ENCODE measurements around the gene EFCAB11.

DNA sequence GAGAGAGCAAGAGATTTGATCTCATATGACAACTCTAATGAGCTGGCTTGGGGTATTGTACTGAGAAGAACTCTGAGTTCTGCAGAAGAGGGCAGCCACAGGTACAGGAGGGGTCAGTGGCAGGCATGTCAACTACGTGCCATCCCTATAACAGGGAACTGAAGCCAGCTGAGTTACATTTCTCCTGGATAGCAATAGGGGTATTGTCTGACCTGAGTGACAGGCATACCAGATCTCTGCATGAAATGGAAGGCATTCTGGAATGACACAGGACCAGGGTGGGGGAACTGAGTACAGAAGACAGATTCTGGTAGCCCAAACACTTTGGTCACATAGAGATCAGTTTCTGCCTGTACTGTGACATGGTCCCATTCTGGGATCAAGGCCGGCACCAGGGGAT is 35.8 kb downstream of the EFCAB11 start:
- TF ChIP-seq ARNTL (CRISPR knock-in tag; IDR thresholded peaks at IDR 0.05; ENCODE audit: borderline replicate concordance, low read depth) = no peak
- TF ChIP-seq CSDC2 (CRISPR knock-in tag; IDR thresholded peaks at IDR 0.05) = no peak
- TF ChIP-seq, protein P1, sequence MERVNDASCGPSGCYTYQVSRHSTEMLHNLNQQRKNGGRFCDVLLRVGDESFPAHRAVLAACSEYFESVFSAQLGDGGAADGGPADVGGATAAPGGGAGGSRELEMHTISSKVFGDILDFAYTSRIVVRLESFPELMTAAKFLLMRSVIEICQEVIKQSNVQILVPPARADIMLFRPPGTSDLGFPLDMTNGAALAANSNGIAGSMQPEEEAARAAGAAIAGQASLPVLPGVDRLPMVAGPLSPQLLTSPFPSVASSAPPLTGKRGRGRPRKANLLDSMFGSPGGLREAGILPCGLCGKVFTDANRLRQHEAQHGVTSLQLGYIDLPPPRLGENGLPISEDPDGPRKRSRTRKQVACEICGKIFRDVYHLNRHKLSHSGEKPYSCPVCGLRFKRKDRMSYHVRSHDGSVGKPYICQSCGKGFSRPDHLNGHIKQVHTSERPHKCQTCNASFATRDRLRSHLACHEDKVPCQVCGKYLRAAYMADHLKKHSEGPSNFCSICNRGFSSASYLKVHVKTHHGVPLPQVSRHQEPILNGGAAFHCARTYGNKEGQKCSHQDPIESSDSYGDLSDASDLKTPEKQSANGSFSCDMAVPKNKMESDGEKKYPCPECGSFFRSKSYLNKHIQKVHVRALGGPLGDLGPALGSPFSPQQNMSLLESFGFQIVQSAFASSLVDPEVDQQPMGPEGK (CRISPR knock-in tag; IDR thresholded peaks at IDR 0.05; ENCODE audit: borderline replicate concordance) = no peak
- no peak for TF ChIP-seq RARB (CRISPR knock-in tag; IDR thresholded peaks at IDR 0.05)
- TF ChIP-seq, protein P2, sequence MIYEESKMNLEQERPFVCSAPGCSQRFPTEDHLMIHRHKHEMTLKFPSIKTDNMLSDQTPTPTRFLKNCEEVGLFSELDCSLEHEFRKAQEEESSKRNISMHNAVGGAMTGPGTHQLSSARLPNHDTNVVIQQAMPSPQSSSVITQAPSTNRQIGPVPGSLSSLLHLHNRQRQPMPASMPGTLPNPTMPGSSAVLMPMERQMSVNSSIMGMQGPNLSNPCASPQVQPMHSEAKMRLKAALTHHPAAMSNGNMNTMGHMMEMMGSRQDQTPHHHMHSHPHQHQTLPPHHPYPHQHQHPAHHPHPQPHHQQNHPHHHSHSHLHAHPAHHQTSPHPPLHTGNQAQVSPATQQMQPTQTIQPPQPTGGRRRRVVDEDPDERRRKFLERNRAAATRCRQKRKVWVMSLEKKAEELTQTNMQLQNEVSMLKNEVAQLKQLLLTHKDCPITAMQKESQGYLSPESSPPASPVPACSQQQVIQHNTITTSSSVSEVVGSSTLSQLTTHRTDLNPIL (CRISPR knock-in tag; IDR thresholded peaks at IDR 0.05; ENCODE audit: low read depth) = no peak
- no peak for TF ChIP-seq ESRRG (CRISPR knock-in tag; IDR thresholded peaks at IDR 0.05)
- TF ChIP-seq TOX (CRISPR knock-in tag; IDR thresholded peaks at IDR 0.05; ENCODE audit: borderline replicate concordance) = no peak
- TF ChIP-seq BACH2 (CRISPR knock-in tag; IDR thresholded peaks at IDR 0.05; ENCODE audit: borderline replicate concordance) = no peak
- no peak for TF ChIP-seq GLIS3 (CRISPR knock-in tag; IDR thresholded peaks at IDR 0.05)
- TF ChIP-seq, protein P3, sequence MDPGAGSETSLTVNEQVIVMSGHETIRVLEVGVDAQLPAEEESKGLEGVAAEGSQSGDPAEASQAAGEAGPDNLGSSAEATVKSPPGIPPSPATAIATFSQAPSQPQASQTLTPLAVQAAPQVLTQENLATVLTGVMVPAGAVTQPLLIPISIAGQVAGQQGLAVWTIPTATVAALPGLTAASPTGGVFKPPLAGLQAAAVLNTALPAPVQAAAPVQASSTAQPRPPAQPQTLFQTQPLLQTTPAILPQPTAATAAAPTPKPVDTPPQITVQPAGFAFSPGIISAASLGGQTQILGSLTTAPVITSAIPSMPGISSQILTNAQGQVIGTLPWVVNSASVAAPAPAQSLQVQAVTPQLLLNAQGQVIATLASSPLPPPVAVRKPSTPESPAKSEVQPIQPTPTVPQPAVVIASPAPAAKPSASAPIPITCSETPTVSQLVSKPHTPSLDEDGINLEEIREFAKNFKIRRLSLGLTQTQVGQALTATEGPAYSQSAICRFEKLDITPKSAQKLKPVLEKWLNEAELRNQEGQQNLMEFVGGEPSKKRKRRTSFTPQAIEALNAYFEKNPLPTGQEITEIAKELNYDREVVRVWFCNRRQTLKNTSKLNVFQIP (CRISPR knock-in tag; IDR thresholded peaks at IDR 0.05; ENCODE audit: borderline replicate concordance, low read depth) = no peak
- TF ChIP-seq, protein P4, sequence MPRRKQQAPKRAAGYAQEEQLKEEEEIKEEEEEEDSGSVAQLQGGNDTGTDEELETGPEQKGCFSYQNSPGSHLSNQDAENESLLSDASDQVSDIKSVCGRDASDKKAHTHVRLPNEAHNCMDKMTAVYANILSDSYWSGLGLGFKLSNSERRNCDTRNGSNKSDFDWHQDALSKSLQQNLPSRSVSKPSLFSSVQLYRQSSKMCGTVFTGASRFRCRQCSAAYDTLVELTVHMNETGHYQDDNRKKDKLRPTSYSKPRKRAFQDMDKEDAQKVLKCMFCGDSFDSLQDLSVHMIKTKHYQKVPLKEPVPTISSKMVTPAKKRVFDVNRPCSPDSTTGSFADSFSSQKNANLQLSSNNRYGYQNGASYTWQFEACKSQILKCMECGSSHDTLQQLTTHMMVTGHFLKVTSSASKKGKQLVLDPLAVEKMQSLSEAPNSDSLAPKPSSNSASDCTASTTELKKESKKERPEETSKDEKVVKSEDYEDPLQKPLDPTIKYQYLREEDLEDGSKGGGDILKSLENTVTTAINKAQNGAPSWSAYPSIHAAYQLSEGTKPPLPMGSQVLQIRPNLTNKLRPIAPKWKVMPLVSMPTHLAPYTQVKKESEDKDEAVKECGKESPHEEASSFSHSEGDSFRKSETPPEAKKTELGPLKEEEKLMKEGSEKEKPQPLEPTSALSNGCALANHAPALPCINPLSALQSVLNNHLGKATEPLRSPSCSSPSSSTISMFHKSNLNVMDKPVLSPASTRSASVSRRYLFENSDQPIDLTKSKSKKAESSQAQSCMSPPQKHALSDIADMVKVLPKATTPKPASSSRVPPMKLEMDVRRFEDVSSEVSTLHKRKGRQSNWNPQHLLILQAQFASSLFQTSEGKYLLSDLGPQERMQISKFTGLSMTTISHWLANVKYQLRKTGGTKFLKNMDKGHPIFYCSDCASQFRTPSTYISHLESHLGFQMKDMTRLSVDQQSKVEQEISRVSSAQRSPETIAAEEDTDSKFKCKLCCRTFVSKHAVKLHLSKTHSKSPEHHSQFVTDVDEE (CRISPR knock-in tag; IDR thresholded peaks at IDR 0.05) = no peak
- TF ChIP-seq PPARA (CRISPR knock-in tag; IDR thresholded peaks at IDR 0.05; ENCODE audit: borderline replicate concordance) = no peak
- TF ChIP-seq TCF4 (CRISPR knock-in tag; IDR thresholded peaks at IDR 0.05; ENCODE audit: borderline replicate concordance) = no peak
- TF ChIP-seq ZFP3 (CRISPR knock-in tag; IDR thresholded peaks at IDR 0.05) = no peak
